Stimulated activated CD4-positive, alpha-beta T cell treated with anti-CD3 and anti-CD28 coated beads, Interleukin-15, amount 100 ng/mL, for 24 hours (primary cell): Measurements from ENCODE around the gene DHTKD1.
"Not testable (repeated sequence)": the region's sequence is repeated elsewhere in the genome, so short reads cannot be mapped to it uniquely, and the experiment has no call there.

Source experiments
- DNase-seq: peaks from one replicate; pipeline ENCODE4 v3.0.0-alpha.2; 2020

Gene DHTKD1

GRCh38 chr10:12063483-12063818, 5.3 kb upstream of the DHTKD1 start:
- no peak for DNase-seq

DNA sequence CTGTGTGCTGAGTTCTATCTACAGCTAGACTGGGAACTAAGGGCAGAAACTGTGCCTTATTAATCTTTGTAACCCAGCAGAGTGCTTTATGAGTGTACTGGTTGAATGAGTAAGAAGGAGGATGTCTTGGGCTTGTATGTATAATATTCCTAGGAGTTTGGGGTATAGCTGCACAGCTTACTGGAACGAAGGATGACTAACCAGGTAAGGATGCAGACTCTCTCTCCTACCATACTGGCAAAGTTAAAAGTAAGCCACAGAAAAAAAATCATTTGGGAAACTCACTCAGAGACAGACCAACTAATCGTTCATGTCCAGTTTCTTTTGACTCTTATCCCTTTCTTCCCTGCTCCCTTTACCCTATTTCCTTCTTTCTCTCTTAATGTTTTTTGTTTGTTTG, 1.4 kb upstream of the DHTKD1 start:
- no peak for DNase-seq

DNA sequence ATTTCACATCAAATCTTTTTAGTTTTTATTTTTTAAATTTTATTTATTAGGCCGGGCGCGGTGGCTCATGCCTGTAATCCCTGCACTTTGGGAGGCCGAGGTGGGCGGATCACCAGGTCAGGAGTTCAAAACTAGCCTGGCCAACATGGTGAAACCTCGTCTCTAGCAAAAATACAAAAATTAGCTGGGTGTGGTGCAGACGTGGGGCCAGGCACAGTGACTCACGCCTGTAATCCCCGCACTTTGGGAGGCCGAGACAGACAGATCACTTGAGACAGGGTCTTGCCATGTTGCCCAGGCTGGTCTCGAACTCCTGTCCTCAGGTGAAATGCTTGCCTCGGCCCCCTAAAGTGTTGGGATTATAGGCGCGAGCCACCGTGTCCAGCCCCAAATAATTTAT, 2.7 kb downstream of the DHTKD1 start:
- DNase-seq, result not testable (repeated sequence)

GRCh38 chr10:12073526-12073925, 4.8 kb downstream of the DHTKD1 start:
- no peak for DNase-seq

GRCh38 chr10:12077580-12078180, 8.9 kb downstream of the DHTKD1 start:
- no peak for DNase-seq

DNA sequence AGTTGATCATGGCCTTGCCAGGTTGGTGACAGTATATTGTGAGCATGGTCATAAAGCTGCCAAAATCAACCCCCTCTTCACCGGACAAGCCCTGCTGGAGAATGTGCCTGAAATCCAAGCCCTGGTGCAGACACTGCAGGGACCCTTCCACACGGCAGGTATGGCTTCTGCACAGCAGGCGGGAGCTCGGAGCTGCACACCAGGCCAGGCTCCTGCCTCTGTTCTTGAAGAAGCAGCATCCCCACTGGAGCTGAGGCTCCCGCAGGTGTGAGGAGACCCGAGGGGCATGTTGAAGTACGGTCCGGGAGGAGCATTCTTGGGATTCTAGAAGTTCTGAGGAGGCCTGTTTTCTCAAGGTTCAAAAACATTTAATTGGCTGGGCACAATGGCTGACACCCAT, 12.7 kb downstream of the DHTKD1 start:
- no peak for DNase-seq

GRCh38 chr10:12081879-12082557, 13.3 kb downstream of the DHTKD1 start:
- DNase-seq, result no peak

DNA sequence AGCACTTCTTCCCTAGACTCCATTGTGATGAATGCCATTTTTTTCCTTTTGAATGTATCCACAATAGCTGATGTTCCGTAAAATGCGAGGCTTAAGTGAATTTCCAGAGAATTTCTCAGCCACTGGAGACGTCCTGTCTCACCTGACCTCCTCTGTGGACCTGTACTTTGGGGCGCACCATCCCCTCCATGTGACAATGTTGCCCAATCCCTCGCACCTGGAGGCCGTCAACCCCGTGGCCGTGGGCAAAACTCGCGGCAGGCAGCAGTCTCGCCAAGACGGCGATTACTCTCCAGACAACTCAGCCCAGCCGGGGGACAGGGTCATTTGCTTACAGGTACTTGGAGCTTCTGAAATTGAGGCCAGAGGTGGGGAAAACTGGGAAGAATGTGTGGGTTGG, 20.2 kb downstream of the DHTKD1 start:
- no peak for DNase-seq

DNA sequence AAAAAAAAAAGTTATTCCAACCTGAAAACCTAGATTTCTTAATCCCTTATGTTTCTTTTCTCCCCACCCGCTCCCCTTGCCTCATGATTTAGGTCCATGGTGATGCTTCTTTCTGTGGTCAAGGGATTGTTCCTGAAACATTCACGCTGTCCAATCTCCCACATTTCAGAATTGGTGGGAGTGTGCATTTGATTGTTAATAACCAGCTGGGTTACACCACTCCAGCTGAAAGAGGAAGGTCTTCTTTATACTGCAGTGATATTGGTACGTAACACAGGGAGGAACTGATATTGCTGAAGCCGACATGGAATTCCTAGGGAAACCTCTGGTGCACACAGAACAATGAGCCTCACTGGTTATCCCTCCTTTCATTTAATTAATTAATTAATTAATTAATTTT, 22.7 kb downstream of the DHTKD1 start:
- no peak for DNase-seq

DNA sequence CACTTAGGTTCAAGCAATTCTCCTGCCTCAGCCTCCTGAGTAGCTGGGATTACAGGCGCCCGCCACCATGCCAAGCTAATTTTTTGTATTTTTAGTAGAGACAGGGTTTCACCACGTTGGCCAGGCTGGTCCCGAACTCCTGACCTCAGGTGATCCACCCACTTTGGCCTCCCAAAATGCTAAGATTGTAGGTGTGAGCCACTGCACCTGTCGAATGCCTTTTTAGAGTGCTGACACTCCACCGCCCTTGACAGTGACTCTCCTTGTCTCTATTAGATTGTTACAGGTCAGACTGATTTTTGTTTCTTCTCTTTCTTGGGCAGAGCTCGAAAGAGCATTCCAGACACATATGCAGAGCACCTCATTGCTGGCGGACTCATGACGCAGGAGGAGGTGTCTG, 28.6 kb downstream of the DHTKD1 start:
- not testable (repeated sequence) for DNase-seq

DNA sequence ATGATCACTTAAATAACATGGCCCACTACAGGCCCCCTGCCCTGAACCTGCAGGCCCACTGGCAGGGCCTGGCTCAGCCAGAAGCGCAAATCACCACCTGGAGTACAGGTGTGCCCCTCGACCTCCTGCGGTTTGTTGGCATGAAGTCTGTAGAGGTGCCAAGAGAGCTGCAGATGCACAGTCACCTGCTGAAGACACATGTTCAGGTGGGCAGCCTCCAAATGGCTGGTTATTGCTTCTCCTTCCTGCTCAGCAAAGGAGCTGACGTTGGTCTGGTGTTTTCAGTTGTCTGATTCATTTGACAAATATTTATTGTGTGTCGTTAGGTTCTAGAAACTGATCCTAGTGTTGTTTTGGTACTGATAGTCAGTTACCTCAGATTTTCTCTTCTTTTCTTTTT, 29.0 kb downstream of the DHTKD1 start:
- no peak for DNase-seq

DNA sequence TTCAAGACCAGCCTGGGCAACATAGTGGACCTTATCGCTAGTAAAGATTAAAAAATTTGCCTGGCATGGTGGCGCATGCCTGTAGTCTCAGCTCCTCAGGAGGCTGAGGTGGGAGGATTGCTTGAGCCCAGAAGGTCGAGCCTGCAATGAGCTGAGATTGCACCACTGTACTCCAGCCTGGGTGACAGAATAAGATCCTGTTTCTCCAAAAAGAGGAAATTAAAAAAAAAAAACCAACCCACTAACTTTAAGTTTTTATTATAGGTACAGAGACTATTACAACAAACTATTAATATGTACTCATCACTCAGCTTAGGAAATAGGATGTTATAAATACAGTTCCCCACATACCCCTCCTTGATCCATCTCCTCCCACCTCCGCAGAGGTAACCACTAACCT, 30.2 kb downstream of the DHTKD1 start:
- DNase-seq, result no peak

- no peak for DNase-seq
Measured at GRCh38 chr10:12103802-12104201, 35.0 kb downstream of the DHTKD1 start.

GRCh38 chr10:12107781-12108180, 39.0 kb downstream of the DHTKD1 start:
- DNase-seq, result no peak

DNA sequence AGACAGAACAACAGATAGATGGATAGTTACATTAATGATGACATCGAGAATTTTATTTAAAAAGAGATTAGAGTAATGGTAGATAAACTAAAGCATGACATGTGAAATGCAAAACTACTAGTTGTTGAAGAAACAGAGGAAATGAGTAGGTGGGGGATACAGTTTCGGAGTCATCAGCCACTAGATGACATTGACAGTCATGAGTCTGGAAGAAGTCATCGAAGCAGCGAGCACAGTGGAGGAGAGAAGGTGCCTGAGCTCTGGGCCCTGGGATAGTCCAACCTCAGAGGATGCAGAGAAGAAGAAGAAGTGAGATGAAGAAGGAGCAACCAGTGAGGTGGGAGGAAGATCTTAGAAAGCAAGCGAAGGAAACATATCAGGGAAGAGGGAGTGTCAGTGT, 40.5 kb downstream of the DHTKD1 start:
- no peak for DNase-seq

GRCh38 chr10:12111528-12111927, 42.8 kb downstream of the DHTKD1 start:
- DNase-seq, result no peak

GRCh38 chr10:12113627-12114026, 44.9 kb downstream of the DHTKD1 start:
- DNase-seq, result no peak

DNA sequence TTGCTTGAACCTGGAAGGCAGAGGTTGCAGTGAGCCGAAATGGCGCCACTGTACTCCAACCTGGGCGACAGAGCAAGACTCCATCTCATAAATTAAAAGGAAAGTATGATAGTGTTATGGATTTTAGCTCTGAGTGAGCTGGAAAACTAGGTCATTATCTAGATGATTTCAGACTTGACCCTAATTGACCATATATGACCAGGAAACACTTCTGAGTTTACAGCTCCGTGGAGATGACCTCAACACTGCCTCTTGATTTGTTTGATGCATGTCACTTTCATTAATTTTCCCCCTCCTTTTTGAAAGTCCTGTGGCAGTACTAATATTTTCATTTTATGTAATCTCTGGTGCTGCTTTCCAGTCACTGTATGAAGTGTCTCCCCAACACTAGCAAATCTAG, 52.9 kb downstream of the DHTKD1 start:
- DNase-seq, result no peak

DNA sequence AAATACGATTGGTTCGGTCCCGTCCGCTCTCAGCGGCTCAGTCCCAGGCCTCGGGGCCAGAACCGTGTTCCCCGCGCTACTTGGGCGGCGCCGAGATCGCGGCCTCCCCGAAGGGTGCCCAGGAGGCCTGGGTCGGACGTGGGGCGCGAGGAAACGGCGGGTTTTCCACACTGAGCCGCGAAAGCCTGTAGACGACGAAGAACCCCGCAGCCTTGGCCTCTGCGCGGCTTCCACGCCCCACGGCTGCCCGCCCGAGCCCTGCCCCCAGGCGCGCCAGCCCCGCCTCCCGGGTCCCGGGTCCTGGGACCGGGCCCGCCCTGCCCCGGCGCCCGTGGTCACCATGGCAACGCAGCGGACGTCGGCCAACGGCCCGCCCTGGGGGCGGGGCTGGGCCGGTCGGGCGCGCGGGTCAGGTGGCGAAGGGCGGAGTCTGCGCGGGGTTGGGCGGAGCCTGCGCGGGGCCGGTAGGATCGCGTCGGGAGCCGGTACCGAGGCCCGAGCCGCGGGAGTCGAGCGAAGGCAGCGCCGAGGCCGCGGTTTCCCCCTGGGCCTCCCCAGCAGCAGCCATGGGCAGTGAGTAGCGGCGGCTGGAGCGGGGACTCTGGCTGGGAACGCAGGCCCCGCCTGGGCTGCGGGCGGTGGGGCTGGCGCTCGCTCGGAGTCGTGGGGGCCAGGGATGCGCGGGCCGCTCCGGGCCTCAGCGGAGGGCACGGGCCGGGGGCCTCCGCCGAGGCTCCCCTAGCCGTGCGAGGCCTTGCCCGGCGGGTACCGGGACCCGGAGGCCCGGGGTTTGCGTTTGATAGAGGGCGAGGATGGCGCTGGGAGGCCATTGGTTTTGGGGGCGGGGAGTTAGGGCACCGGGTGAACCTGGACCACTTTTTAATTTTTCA, 60.7 kb downstream of the DHTKD1 start, which contains the start of gene SEC61A2:
SEC61A2 (plus strand) TSS at position 456 of the 890 bp plus-strand sequence; CDS start at position 567, 111 bp downstream.
- DNase-seq, result peak; percentile 99

- DNase-seq, result peak; percentile 52
Measured at GRCh38 chr10:12130237-12130872, 61.6 kb downstream of the DHTKD1 start.

GRCh38 chr10:12135631-12136030, 66.9 kb downstream of the DHTKD1 start:
- no peak for DNase-seq

DNA sequence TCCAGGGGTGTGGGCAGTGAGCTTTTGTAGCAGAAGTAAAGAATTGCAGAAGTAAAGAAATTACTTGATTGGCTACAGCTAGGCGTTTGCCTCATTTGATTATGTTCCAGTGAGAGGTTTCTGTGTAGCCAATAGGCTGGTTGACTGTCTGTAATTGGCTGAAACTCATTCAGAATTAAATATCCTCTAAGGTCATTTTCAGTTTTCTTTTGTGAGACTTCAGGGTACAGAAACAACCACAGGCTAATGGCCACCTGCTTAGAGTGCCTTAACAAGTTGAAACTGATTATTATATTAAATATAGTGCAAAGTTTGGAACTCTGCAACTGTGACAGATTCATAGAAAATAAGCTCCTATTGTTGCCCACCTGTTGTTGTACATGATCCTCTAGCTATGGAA, 71.3 kb downstream of the DHTKD1 start:
- DNase-seq, result no peak

- no peak for DNase-seq
Measured at GRCh38 chr10:12144538-12144937, 75.8 kb downstream of the DHTKD1 start.
